ENCODE measurements around the gene MAML3.

- TF ChIP-seq TAF1 (IDR thresholded peaks at IDR 0.05; ENCODE audit: borderline replicate concordance, insufficient read depth, low read length) (no peak), POLR2AphosphoS5 (IDR thresholded peaks at IDR 0.05; ENCODE audit: low read depth, low read length) (no peak)
Measured at GRCh38 chr4:139908636-139909437, 245.1 kb downstream of the MAML3 start.
